ENCODE data around the gene FANCI. TPM values are rescaled to one million over a fixed set of nuclear protein-coding genes. Genes with fewer than 3 reads are reported as not detected.
A peak's percentile ranks its signal among the peaks of the same experiment; 100 is the strongest.

The FANCI gene
- total RNA-seq, 1 experiment from 2014 or later: 112 TPM

DNA sequence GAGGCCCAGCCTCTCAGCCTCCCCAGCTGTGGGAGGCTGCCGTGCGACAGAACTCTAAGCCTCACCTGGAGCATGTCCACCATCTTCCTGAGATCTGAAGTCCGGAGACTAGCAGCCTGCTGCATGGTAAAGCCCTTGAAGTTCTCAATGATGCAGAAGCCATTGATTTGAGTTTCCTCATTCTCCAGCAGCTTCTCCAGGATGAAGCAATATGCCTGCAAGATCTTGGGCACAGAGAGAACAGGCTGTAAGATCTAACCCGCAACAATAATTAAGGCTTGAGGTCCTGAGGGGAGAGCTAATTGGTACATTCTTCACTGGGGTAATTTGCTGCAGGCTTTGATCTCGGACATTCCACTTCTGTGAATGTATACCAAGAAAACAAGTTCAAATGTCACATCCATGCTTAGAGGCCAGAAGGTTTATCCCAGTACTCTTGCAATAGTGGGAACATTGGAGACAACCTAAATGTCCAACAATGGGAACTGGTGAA, 32.1 kb upstream of the FANCI start:
- no peaks in the 10 kb centered on the region for H3K27me3 ChIP-seq (ENCODE audit: insufficient read depth, low read length)
- no peaks in the 10 kb centered on the region for H3K79me2 ChIP-seq (ENCODE audit: insufficient read depth, low read length)
- H3K36me3 ChIP-seq (ENCODE audit: control insufficient read depth in 1 of 2, insufficient read depth in 2 of 2, low read length in 2 of 2): no peaks in the 10 kb centered on the region
- intact Hi-C loops (cut with micrococcal nuclease): no loop called here
- H3K4me1 ChIP-seq (ENCODE audit: control insufficient read depth in 1 of 2, insufficient read depth in 2 of 2, low read length in 2 of 2): peaks cover 0 to 5% of the 10 kb centered on the region in 2 experiments; a peak in 2 of 4 replicates
- TF ChIP-seq SIN3A (IDR thresholded peaks at IDR 0.05; ENCODE audit: low read depth) (no peak), POLR2AphosphoS5 (IDR thresholded peaks at IDR 0.05; ENCODE audit: low read depth, low read length) (no peak)
- H4K20me1 ChIP-seq (ENCODE audit: insufficient read depth): no peaks in the 10 kb centered on the region
- DNase-seq (ENCODE audit: low read depth, low spot score) (no peak), ATAC-seq (no peak)
- ChIA-PET CTCF (no interaction called here), RAD21 (ENCODE audit: low non-redundant PET in 1 of 2, low total read pairs in 2 of 2, uncharacterized antibody in 2 of 2, unreplicated experiment in 2 of 2) (no interaction called here), POLR2A (no interaction called here)
- no peak overlapping the region for H2AFZ ChIP-seq (ENCODE audit: low read depth, low read length, poor library complexity, severe bottlenecking)
- H3K27ac ChIP-seq (ENCODE audit: low read depth, low read length): no peak overlapping the region
- no peak overlapping the region for H3K9ac ChIP-seq (ENCODE audit: low read length)
- H3K9me3 ChIP-seq (ENCODE audit: control insufficient read depth in 1 of 2, insufficient read depth in 1 of 2, low read depth in 1 of 2, low read length in 2 of 2): no peaks in the 10 kb centered on the region
- no peak overlapping the region for H3K4me2 ChIP-seq (ENCODE audit: low read length)
- BruUV-seq (replicated peaks): no TSS peak
- H3K4me3 ChIP-seq (replicated peaks in 1 of 2; ENCODE audit: low read depth in 1 of 2, low read length in 2 of 2): no peak overlapping the region
- no peaks in the 10 kb centered on the region for H3K9me2 ChIP-seq (ENCODE audit: insufficient read depth)

DNA sequence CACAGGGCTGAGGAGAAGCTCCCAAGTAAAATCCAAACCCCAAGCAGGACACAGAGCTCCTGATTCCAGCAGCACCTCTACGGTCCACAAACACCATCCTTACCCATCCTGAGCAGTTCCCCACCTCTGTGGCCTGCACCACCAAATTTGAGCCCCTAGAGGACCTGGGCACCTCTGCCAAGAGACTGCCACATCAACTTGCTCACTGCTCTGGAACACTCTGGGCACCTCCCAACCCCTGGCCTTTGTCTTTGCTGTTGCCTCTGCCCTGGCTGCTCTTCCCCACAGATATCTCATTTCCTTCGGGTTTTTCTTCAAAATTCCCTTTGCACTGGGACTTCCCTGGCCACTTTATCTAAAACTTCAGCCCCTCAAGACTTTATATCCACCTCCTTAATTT, 28.2 kb upstream of the FANCI start:
- H3K4me1 ChIP-seq (ENCODE audit: control insufficient read depth in 1 of 2, insufficient read depth in 2 of 2, low read length in 2 of 2): no peaks in the 10 kb centered on the region
- no peak for DNase-seq (ENCODE audit: low read depth, low spot score)
- RAD21 ChIA-PET (ENCODE audit: low non-redundant PET in 1 of 2, low total read pairs in 2 of 2, uncharacterized antibody in 2 of 2, unreplicated experiment in 2 of 2): no interaction called here
- no peak overlapping the region for H2AFZ ChIP-seq (ENCODE audit: low read depth, low read length, poor library complexity, severe bottlenecking)
- H3K79me2 ChIP-seq (ENCODE audit: insufficient read depth, low read length): no peaks in the 10 kb centered on the region
- H3K9me2 ChIP-seq (ENCODE audit: insufficient read depth): no peaks in the 10 kb centered on the region
- H3K27ac ChIP-seq (ENCODE audit: low read depth, low read length): no peak overlapping the region
- H3K9ac ChIP-seq (ENCODE audit: low read length): no peak overlapping the region
- peak; percentile 47; the same call in 1 of the 2 replicates for ATAC-seq
- BruUV-seq (replicated peaks): no TSS peak
- TF ChIP-seq EZH2phosphoT487 (IDR thresholded peaks at IDR 0.05; ENCODE audit: borderline replicate concordance) (no peak), TCF7L2 (IDR thresholded peaks at IDR 0.05; ENCODE audit: borderline replicate concordance, extremely low read depth, insufficient read depth, insufficient read length) (no peak), FOSL1 (IDR thresholded peaks at IDR 0.05; ENCODE audit: low read depth) (no peak), ZNF274 (IDR thresholded peaks at IDR 0.05; ENCODE audit: low read depth, low read length) (no peak), SIN3A (IDR thresholded peaks at IDR 0.05; ENCODE audit: low read depth) (no peak), CBX3 (IDR thresholded peaks at IDR 0.05; ENCODE audit: low read depth) (no peak), EZH2 (IDR thresholded peaks at IDR 0.05) (no peak)
- TF ChIP-seq, protein P1, sequence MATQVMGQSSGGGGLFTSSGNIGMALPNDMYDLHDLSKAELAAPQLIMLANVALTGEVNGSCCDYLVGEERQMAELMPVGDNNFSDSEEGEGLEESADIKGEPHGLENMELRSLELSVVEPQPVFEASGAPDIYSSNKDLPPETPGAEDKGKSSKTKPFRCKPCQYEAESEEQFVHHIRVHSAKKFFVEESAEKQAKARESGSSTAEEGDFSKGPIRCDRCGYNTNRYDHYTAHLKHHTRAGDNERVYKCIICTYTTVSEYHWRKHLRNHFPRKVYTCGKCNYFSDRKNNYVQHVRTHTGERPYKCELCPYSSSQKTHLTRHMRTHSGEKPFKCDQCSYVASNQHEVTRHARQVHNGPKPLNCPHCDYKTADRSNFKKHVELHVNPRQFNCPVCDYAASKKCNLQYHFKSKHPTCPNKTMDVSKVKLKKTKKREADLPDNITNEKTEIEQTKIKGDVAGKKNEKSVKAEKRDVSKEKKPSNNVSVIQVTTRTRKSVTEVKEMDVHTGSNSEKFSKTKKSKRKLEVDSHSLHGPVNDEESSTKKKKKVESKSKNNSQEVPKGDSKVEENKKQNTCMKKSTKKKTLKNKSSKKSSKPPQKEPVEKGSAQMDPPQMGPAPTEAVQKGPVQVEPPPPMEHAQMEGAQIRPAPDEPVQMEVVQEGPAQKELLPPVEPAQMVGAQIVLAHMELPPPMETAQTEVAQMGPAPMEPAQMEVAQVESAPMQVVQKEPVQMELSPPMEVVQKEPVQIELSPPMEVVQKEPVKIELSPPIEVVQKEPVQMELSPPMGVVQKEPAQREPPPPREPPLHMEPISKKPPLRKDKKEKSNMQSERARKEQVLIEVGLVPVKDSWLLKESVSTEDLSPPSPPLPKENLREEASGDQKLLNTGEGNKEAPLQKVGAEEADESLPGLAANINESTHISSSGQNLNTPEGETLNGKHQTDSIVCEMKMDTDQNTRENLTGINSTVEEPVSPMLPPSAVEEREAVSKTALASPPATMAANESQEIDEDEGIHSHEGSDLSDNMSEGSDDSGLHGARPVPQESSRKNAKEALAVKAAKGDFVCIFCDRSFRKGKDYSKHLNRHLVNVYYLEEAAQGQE (IDR thresholded peaks at IDR 0.05; ENCODE audit: low read depth): no peak
- H3K4me3 ChIP-seq (replicated peaks in 1 of 2; ENCODE audit: low read depth in 1 of 2, low read length in 2 of 2): no peak overlapping the region
- CTCF ChIA-PET: interaction anchor here (1.8 kb wide), 1 partner anchor 9 kb away, joined by 11 read pairs; no protein-coding TSS in a partner anchor
- no peaks in the 10 kb centered on the region for H3K9me3 ChIP-seq (ENCODE audit: control insufficient read depth in 1 of 2, insufficient read depth in 1 of 2, low read depth in 1 of 2, low read length in 2 of 2)
- no peaks in the 10 kb centered on the region for H3K36me3 ChIP-seq (ENCODE audit: control insufficient read depth in 1 of 2, insufficient read depth in 2 of 2, low read length in 2 of 2)
- H3K27me3 ChIP-seq (ENCODE audit: insufficient read depth, low read length): no peaks in the 10 kb centered on the region
- POLR2A ChIA-PET: no interaction called here
- intact Hi-C loops (cut with micrococcal nuclease): no loop called here
- no peak overlapping the region for H3K4me2 ChIP-seq (ENCODE audit: low read length)
- H4K20me1 ChIP-seq (ENCODE audit: insufficient read depth): no peaks in the 10 kb centered on the region
